H9 (cell line): Measurements from ENCODE around the gene MIS18BP1. TPM values are rescaled to one million over a fixed set of nuclear protein-coding genes. Genes with fewer than 3 reads are reported as not detected.

ENCODE experiments used
- DNase-seq: peaks from one replicate; pipeline ENCODE4 v3.0.0-alpha.2; 2017
- H2AFZ ChIP-seq: one replicate; pipeline ENCODE4 v1.6.1; 2013; ENCODE audit warnings: mild to moderate bottlenecking, low read length, control low read depth, moderate library complexity
- H2AK5ac ChIP-seq: 2 replicates; pipeline ENCODE4 v1.6.1; 2013; ENCODE audit warnings: low read length, control low read depth, mixed read lengths; ENCODE audit not compliant: insufficient read length
- H2BK120ac ChIP-seq: one replicate; pipeline ENCODE4 v1.6.1; 2013; ENCODE audit warnings: low read depth, mild to moderate bottlenecking, low read length, control low read depth, inconsistent platforms; ENCODE audit not compliant: poor library complexity, severe bottlenecking
- H2BK12ac ChIP-seq: 2 replicates; pipeline ENCODE4 v1.6.1; 2013; ENCODE audit warnings: low read length, control low read depth, mixed read lengths, low read depth; ENCODE audit not compliant: insufficient read length
- H2BK15ac ChIP-seq: 2 replicates; pipeline ENCODE4 v1.6.1; 2013; ENCODE audit warnings: low read depth, low read length, control low read depth
- H2BK20ac ChIP-seq: one replicate; pipeline ENCODE4 v1.6.1; 2013; ENCODE audit warnings: low read depth, mild to moderate bottlenecking, low read length, control low read depth, inconsistent platforms; ENCODE audit not compliant: poor library complexity, severe bottlenecking
- H2BK5ac ChIP-seq: 2 replicates; pipeline ENCODE4 v1.6.1; 2013; ENCODE audit warnings: low read length, control low read depth, mixed read lengths; ENCODE audit not compliant: insufficient read length
- H3K14ac ChIP-seq: 2 replicates; pipeline ENCODE4 v1.6.1; 2013; ENCODE audit warnings: low read length, control low read depth; ENCODE audit not compliant: insufficient read depth
- H3K18ac ChIP-seq: 2 replicates; pipeline ENCODE4 v1.6.1; 2013; ENCODE audit warnings: low read depth, mild to moderate bottlenecking, mixed read lengths, low read length, control low read depth; ENCODE audit not compliant: insufficient read length
- H3K23ac ChIP-seq: 2 replicates; pipeline ENCODE4 v1.6.1; 2013; ENCODE audit warnings: low read length, control low read depth, mixed read lengths, low read depth; ENCODE audit not compliant: insufficient read length
- H3K23me2 ChIP-seq: 2 replicates; pipeline ENCODE4 v1.6.1; 2013; ENCODE audit warnings: low read depth, mild to moderate bottlenecking, mixed read lengths, low read length, control low read depth; ENCODE audit not compliant: insufficient read length, poor library complexity, severe bottlenecking
- H3K27ac ChIP-seq: 2 replicates; pipeline ENCODE4 v1.5.1; 2013; ENCODE audit warnings: low read length, control low read depth, mixed read lengths, low read depth; ENCODE audit not compliant: insufficient read length
- H3K27me3 ChIP-seq: 2 replicates; pipeline ENCODE4 v1.6.1; 2013; ENCODE audit warnings: low read length, control low read depth, inconsistent platforms; ENCODE audit not compliant: insufficient read depth
- H3K4ac ChIP-seq: 2 replicates; pipeline ENCODE4 v1.6.1; 2013; ENCODE audit warnings: low read depth, mild to moderate bottlenecking, control low read depth, inconsistent platforms, low read length, moderate library complexity
- H3K4me1 ChIP-seq: 2 replicates; pipeline ENCODE4 v1.6.1; 2013; ENCODE audit warnings: low read length, control low read depth, inconsistent platforms; ENCODE audit not compliant: insufficient read depth
- H3K4me2 ChIP-seq: 2 replicates; pipeline ENCODE4 v1.6.1; 2013; ENCODE audit warnings: low read length, control low read depth, mixed read lengths; ENCODE audit not compliant: insufficient read length, insufficient read depth
- H3K56ac ChIP-seq: 2 replicates; pipeline ENCODE4 v1.6.1; 2013; ENCODE audit warnings: low read depth, mild to moderate bottlenecking, mixed read lengths, low read length, control low read depth; ENCODE audit not compliant: insufficient read length
- H3K79me1 ChIP-seq: 2 replicates; pipeline ENCODE4 v1.6.1; 2013; ENCODE audit warnings: low read depth, mild to moderate bottlenecking, moderate library complexity, low read length, control low read depth, inconsistent platforms; ENCODE audit not compliant: insufficient read depth, poor library complexity, severe bottlenecking
- H3K79me2 ChIP-seq: 2 replicates; pipeline ENCODE4 v1.6.1; 2013; ENCODE audit warnings: low read length, control low read depth, inconsistent platforms; ENCODE audit not compliant: insufficient read depth
- H3K9ac ChIP-seq: 2 replicates; pipeline ENCODE4 v1.6.1; 2013; ENCODE audit warnings: low read length, control low read depth, mixed read lengths; ENCODE audit not compliant: insufficient read length; ENCODE audit errors: extremely low read depth
- H3K9me3 ChIP-seq: one replicate; pipeline ENCODE4 v1.6.1; 2013; ENCODE audit warnings: low read depth, low read length, inconsistent platforms; ENCODE audit not compliant: control insufficient read depth
- H3T11ph ChIP-seq: one replicate; pipeline ENCODE4 v1.6.1; 2013; ENCODE audit warnings: mild to moderate bottlenecking, low read length, control low read depth, inconsistent platforms
- H4K20me1 ChIP-seq: one replicate; pipeline ENCODE4 v1.6.1; 2013; ENCODE audit not compliant: control insufficient read depth, insufficient read length, insufficient read depth
- H4K5ac ChIP-seq: 2 replicates; pipeline ENCODE4 v1.6.1; 2013; ENCODE audit warnings: low read depth, mild to moderate bottlenecking, mixed read lengths, low read length, control low read depth; ENCODE audit not compliant: insufficient read length
- H4K8ac ChIP-seq: replicated peaks from 2 replicates; pipeline ENCODE4 v1.6.1; 2013; ENCODE audit warnings: low read length, control low read depth, mixed read lengths, low read depth; ENCODE audit not compliant: insufficient read length
- H4K91ac ChIP-seq: 2 replicates; pipeline ENCODE4 v1.6.1; 2013; ENCODE audit warnings: low read depth, mild to moderate bottlenecking, moderate library complexity, mixed read lengths, low read length, control low read depth; ENCODE audit not compliant: insufficient read length
- H3K27ac Mint-ChIP-seq, 3 experiments: 2 replicates in 2 of 3; 3 replicates in 1 of 3; pipeline ENCODE4 v1.8.0; 2020 to 2021; ENCODE audit warnings: mixed read lengths in 3 of 3, mild to moderate bottlenecking in 1 of 3, moderate library complexity in 1 of 3
- H3K27me3 Mint-ChIP-seq: 2 replicates; pipeline ENCODE4 v1.8.0; 2021; ENCODE audit warnings: low read depth, mild to moderate bottlenecking, moderate library complexity, mixed read lengths
- H3K36me3 Mint-ChIP-seq, 3 experiments: 2 replicates in 2 of 3; 3 replicates in 1 of 3; pipeline ENCODE4 v1.8.0; 2020 to 2021; ENCODE audit warnings: low read depth in 3 of 3, mixed read lengths in 3 of 3; ENCODE audit not compliant: insufficient read depth in 1 of 3
- H3K4me1 Mint-ChIP-seq, 2 experiments: 2 replicates each; pipeline ENCODE4 v1.8.0; 2020; ENCODE audit warnings: mixed read lengths in 2 of 2
- H3K4me3 Mint-ChIP-seq, 2 experiments: 2 replicates in 1 of 2; 3 replicates in 1 of 2; pipeline ENCODE4 v1.8.0; 2020 to 2021; ENCODE audit warnings: mild to moderate bottlenecking in 2 of 2, mixed read lengths in 2 of 2, moderate library complexity in 1 of 2
- H3K9me3 Mint-ChIP-seq, 2 experiments: 2 replicates in 1 of 2; 3 replicates in 1 of 2; pipeline ENCODE4 v1.8.0; 2020; ENCODE audit warnings: mild to moderate bottlenecking in 2 of 2, mixed read lengths in 2 of 2, moderate library complexity in 1 of 2
- WGBS: extraction: QIAGEN DNeasy Blood & Tissue Kit; methylation state at CpG from one replicate; pipeline ENCODE4 v1.1.7; 2013; ENCODE audit warnings: missing lambda C conversion rate, low lambda C conversion rate, mixed read lengths; ENCODE audit not compliant: insufficient read length; ENCODE audit errors: extremely low coverage; 5-methylcytosine and 5-hydroxymethylcytosine counted together
- total RNA-seq: library from RNA; stranded (reverse); gene quantifications from 2 replicates; pipeline ENCODE4 v1.2.1, GENCODE V29; 2021
- TF ChIP-seq, protein P1 (sequence below): fragments of 200-600 bp; sonication (generic); conservative IDR thresholded peaks from 3 replicates; pipeline ENCODE4 v1.8.0; 2021; ENCODE audit warnings: antibody characterized with exemption, mild to moderate bottlenecking

Gene MIS18BP1
- total RNA-seq, 1 experiment from 2014 or later: 60.6 TPM

DNA sequence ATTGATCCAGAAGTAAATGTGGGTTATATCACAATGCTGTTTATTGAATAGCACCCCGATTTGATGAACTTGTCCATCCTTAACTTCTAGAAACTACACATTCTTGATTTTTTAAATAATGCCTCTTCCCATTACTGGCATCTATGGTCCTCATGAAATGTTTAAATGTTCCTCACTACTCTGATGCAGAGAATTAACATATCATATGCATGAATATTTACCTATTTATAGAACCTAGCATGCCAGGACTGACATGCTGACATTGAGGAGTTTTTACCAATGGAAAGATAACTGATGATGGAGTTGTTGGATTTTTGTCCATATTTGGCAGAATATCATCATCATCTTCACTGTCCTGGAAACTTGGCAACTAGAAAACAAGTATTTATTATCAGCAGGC, 42.8 kb downstream of the MIS18BP1 start:
- H3K4me3 Mint-ChIP-seq: no peak overlapping the region
- H3K9me3 ChIP-seq: no peaks in the 10 kb centered on the region
- H4K5ac ChIP-seq: no peak overlapping the region
- H3K27ac ChIP-seq: no peak overlapping the region
- H2BK120ac ChIP-seq: no peak overlapping the region
- no peaks in the 10 kb centered on the region for H3K79me2 ChIP-seq
- no peak overlapping the region for H2BK20ac ChIP-seq
- no peak overlapping the region for H3K4me2 ChIP-seq
- peaks cover 2% of the 10 kb centered on the region for H4K20me1 ChIP-seq
- no peak overlapping the region for H3K18ac ChIP-seq
- no peaks in the 10 kb centered on the region for H3K27me3 ChIP-seq
- no peak overlapping the region for H2BK5ac ChIP-seq
- H3K4ac ChIP-seq: no peak overlapping the region
- peaks cover 7% of the 10 kb centered on the region; the same call in 1 of the 2 replicates for H3K4me1 ChIP-seq
- H2BK15ac ChIP-seq: no peak overlapping the region
- no peak overlapping the region for H3K14ac ChIP-seq
- H3K9me3 Mint-ChIP-seq: no peaks in the 10 kb centered on the region
- no peaks in the 10 kb centered on the region for H3K27me3 Mint-ChIP-seq
- H3K36me3 Mint-ChIP-seq: peaks cover 17 to 72% (median 61%) of the 10 kb centered on the region in 3 experiments
- no peak overlapping the region for H4K8ac ChIP-seq
- no peak overlapping the region for H2BK12ac ChIP-seq
- H3K9ac ChIP-seq: no peak overlapping the region
- no peak overlapping the region for H3K23ac ChIP-seq
- DNase-seq: no peak
- no peak overlapping the region for H3T11ph ChIP-seq
- WGBS: no CpG with 5 or more reads among the region's 1 CpG
- no peak overlapping the region for H3K27ac Mint-ChIP-seq
- no peaks in the 10 kb centered on the region for H3K23me2 ChIP-seq
- peaks cover 8 to 15% of the 10 kb centered on the region in 2 experiments for H3K4me1 Mint-ChIP-seq
- no peak overlapping the region for H3K56ac ChIP-seq
- H3K79me1 ChIP-seq: no peaks in the 10 kb centered on the region
- no peak overlapping the region for H2AK5ac ChIP-seq
- H2AFZ ChIP-seq: no peak overlapping the region
- no peak overlapping the region for H4K91ac ChIP-seq
- TF ChIP-seq, protein P1, sequence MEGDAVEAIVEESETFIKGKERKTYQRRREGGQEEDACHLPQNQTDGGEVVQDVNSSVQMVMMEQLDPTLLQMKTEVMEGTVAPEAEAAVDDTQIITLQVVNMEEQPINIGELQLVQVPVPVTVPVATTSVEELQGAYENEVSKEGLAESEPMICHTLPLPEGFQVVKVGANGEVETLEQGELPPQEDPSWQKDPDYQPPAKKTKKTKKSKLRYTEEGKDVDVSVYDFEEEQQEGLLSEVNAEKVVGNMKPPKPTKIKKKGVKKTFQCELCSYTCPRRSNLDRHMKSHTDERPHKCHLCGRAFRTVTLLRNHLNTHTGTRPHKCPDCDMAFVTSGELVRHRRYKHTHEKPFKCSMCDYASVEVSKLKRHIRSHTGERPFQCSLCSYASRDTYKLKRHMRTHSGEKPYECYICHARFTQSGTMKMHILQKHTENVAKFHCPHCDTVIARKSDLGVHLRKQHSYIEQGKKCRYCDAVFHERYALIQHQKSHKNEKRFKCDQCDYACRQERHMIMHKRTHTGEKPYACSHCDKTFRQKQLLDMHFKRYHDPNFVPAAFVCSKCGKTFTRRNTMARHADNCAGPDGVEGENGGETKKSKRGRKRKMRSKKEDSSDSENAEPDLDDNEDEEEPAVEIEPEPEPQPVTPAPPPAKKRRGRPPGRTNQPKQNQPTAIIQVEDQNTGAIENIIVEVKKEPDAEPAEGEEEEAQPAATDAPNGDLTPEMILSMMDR: no peak
